Tibial nerve (tissue), 4 donors: Measurements from ENCODE around the gene TCF4. TPM values are rescaled to one million over a fixed set of nuclear protein-coding genes. Genes with fewer than 3 reads are reported as not detected.

Source experiments
- DNase-seq, 2 donors: peaks; one replicate each; pipeline ENCODE4 v3.0.0-alpha.2; 2019; ENCODE audit warnings: low spot score in 2 of 2
- H3K27ac ChIP-seq, 4 donors: fragments of 200-600 bp; sonication (generic) in 3 of 4; one replicate each; pipeline ENCODE4 v1.5.1; 2017 to 2019; ENCODE audit warnings: mild to moderate bottlenecking in 1 of 4
- H3K27me3 ChIP-seq, 2 donors: fragments of 200-600 bp; sonication (generic) in 1 of 2; one replicate each; pipeline versions ENCODE4 v1.5.1 to v1.6.0; 2017 to 2019
- H3K36me3 ChIP-seq, 3 donors: fragments of 200-600 bp; sonication (generic); one replicate each; pipeline ENCODE4 v1.5.1; 2018 to 2019
- H3K4me1 ChIP-seq, 4 donors: fragments of 200-600 bp; sonication (generic) in 3 of 4; one replicate each; pipeline ENCODE4 v1.5.1; 2017 to 2019
- H3K4me3 ChIP-seq, 4 donors: fragments of 200-600 bp; sonication (generic) in 3 of 4; one replicate each; pipeline ENCODE4 v1.5.1; 2017 to 2019; ENCODE audit warnings: mild to moderate bottlenecking in 1 of 4, moderate library complexity in 1 of 4
- H3K9me3 ChIP-seq, 4 donors: fragments of 200-600 bp; sonication (generic) in 3 of 4; one replicate each; pipeline ENCODE4 v1.5.1; 2017 to 2019
- EP300 ChIP-seq, 2 donors: sonication (generic); formaldehyde crosslinking; IDR thresholded peaks; one replicate each; pipeline ENCODE4 v1.6.1; 2017; ENCODE audit warnings: antibody characterized with exemption in 2 of 2, mild to moderate bottlenecking in 1 of 2
- POLR2A ChIP-seq, 2 donors: fragments of 450-650 bp; IDR thresholded peaks; one replicate each; pipeline ENCODE4 v1.6.1; 2017; ENCODE audit warnings: antibody characterized with exemption in 2 of 2, mild to moderate bottlenecking in 2 of 2, moderate library complexity in 2 of 2
- WGBS, 2 donors: methylation state at CpG; one replicate each; pipeline ENCODE4 v1.1.5; 2018; 5-methylcytosine and 5-hydroxymethylcytosine counted together
- total RNA-seq, 4 donors: library from RNA; depleted of rRNA; stranded (reverse); fragments of >200 nt; gene quantifications; one replicate each; pipeline ENCODE4 v1.1.0, GENCODE V29; 2016
- TF ChIP-seq, protein P1 (sequence below), 5 experiments: fragments of 200-600 bp in 3 of 5; fragments of 450-650 bp in 2 of 5; sonication (generic) in 3 of 5; IDR thresholded peaks; one replicate each; pipeline ENCODE4 v1.5.1; 2016 to 2019; ENCODE audit warnings: antibody characterized with exemption in 5 of 5, mild to moderate bottlenecking in 3 of 5, moderate library complexity in 2 of 5

TCF4 gene
- total RNA-seq, 4 donors from 2014 or later = 100 to 157 (median 114) TPM

DNA sequence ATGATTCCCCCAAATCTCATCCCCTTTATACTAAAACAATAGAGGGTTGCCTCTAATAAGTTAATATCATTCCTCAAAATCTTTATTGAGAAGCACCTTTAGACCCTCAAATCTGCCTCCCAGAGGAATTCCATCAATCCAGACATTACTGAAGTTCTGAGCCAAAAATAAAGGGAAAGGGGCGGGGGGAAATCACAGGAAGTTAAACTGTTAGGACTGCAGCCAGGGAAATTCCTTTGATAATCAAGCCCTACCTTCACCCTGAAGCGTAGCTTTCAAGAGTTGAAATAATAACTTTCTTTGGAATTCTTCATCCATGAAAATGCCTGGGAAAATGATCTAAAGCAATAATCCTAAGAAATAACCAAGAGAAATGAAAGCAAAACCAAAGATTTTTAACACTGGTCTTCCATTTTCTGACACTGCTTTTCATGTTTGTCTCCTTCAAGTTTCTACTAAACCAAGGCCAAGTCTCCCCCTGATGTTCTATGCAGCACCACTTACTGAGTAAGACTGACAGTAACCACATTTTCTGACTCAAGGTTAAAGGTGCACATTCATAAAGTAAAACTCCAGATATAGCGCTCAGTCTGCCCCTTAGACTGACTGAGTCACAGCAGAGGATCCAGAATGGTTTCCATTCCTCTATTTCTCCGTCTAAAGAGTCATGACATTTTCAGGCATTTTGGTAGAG lies 78.2 kb downstream of the TCF4 start:
- Histone ChIP-seq H3K4me3 (peak overlapping the region in 2 of 4 donors; percentile 7 to 30), H3K27ac (peak overlapping the region; percentile 58 to 85 (median 76)), H3K4me1 (peaks cover 0 to 5% (median 1%) of the 10 kb centered on the region in 4 donors), H3K27me3 (no peaks in the 10 kb centered on the region), H3K9me3 (no peaks in the 10 kb centered on the region), H3K36me3 (no peaks in the 10 kb centered on the region)
- no peak for TF ChIP-seq POLR2A (IDR thresholded peaks at IDR 0.05)
- TF ChIP-seq EP300 (IDR thresholded peaks at IDR 0.05) = no peak
- TF ChIP-seq, protein P1, sequence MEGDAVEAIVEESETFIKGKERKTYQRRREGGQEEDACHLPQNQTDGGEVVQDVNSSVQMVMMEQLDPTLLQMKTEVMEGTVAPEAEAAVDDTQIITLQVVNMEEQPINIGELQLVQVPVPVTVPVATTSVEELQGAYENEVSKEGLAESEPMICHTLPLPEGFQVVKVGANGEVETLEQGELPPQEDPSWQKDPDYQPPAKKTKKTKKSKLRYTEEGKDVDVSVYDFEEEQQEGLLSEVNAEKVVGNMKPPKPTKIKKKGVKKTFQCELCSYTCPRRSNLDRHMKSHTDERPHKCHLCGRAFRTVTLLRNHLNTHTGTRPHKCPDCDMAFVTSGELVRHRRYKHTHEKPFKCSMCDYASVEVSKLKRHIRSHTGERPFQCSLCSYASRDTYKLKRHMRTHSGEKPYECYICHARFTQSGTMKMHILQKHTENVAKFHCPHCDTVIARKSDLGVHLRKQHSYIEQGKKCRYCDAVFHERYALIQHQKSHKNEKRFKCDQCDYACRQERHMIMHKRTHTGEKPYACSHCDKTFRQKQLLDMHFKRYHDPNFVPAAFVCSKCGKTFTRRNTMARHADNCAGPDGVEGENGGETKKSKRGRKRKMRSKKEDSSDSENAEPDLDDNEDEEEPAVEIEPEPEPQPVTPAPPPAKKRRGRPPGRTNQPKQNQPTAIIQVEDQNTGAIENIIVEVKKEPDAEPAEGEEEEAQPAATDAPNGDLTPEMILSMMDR (IDR thresholded peaks at IDR 0.05) = no peak
- 41 to 52% methylated on average over 4 of the region's 4 CpGs for WGBS, 2 donors
- no peak for DNase-seq

DNA sequence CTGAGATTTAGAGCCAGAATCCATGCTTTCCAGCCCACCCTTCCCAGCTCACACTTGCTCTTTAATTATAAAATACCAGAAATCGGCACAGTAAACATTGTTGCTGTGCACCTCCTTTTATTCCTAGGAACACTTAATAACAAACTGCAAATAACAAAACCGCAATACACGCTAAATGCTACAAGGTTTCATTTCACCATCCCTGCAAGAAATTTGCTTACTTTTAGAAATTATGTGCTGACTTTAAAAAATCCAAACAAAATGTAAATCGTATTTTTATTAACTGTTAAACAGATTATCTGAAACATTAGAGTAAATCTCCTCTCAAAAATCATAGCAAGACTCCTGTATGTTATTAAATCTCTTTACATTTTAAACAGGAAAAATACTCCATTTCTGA lies 79.3 kb downstream of the TCF4 start:
- TF ChIP-seq EP300 (IDR thresholded peaks at IDR 0.05) = no peak
- no peak for TF ChIP-seq POLR2A (IDR thresholded peaks at IDR 0.05)
- TF ChIP-seq, protein P1 (IDR thresholded peaks at IDR 0.05) = no peak
- H3K27ac ChIP-seq = peak overlapping the region in 3 of 4 donors; percentile 3 to 85 (median 80)
- H3K27me3 ChIP-seq = no peaks in the 10 kb centered on the region
- peaks cover 0 to 5% (median 1%) of the 10 kb centered on the region in 4 donors for H3K4me1 ChIP-seq
- no peak overlapping the region for H3K4me3 ChIP-seq
- DNase-seq = no peak
- H3K36me3 ChIP-seq = no peaks in the 10 kb centered on the region
- WGBS, 2 donors = 66 to 69% methylated on average over 4 of the region's 4 CpGs
- H3K9me3 ChIP-seq = no peaks in the 10 kb centered on the region

DNA sequence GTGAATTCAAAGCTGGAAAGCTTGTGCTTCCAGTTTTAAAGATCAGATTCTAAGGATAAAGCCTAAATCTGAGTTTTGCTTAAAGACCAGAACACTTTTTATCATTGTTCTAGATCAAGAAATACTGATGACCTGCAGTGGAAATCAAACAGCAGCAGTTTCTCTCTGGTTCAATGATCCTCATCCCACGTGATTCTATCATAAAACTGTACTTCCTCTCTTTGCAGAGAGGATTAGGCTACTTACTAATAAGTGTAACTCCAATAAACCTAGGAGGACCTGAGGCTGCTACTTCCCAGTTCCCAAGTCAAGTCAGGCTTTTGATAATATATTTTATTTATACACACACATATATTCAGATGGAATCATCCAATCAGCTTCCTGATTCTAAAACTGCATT lies 81.9 kb downstream of the TCF4 start:
- no peak for DNase-seq
- Histone ChIP-seq H3K27me3 (no peaks in the 10 kb centered on the region), H3K36me3 (no peaks in the 10 kb centered on the region), H3K4me1 (peaks cover 0 to 4% (median 1%) of the 10 kb centered on the region in 4 donors), H3K4me3 (no peak overlapping the region), H3K27ac (no peak overlapping the region), H3K9me3 (no peaks in the 10 kb centered on the region)
- TF ChIP-seq EP300 (IDR thresholded peaks at IDR 0.05) = no peak
- TF ChIP-seq, protein P1 (IDR thresholded peaks at IDR 0.05) = no peak
- TF ChIP-seq POLR2A (IDR thresholded peaks at IDR 0.05) = no peak
- WGBS, 2 donors = 47 to 58% methylated on average over 1 of the region's 1 CpG

DNA sequence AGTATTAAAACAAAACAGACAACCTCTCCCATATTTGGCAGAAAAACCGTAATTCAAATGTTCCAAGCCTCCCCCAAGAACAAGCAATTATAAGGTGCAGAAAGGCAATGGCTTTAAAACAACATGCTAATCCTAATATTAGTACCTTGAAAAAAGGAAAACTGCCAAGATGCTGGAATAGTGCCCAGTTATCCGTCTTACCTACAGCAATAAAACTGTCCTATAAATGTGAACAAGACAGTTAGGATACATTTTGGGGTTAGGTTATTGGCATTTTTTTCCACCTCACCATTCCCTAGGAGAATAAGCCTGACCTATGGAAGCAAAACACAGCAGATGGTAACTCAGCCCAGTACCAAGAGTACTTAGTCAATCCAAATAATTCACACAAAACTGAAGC lies 83.2 kb downstream of the TCF4 start:
- Histone ChIP-seq H3K4me3 (no peak overlapping the region), H3K9me3 (no peaks in the 10 kb centered on the region), H3K27me3 (no peaks in the 10 kb centered on the region), H3K4me1 (peaks cover 0 to 4% (median 3%) of the 10 kb centered on the region in 4 donors), H3K36me3 (no peaks in the 10 kb centered on the region), H3K27ac (no peak overlapping the region)
- TF ChIP-seq EP300 (IDR thresholded peaks at IDR 0.05) = no peak
- TF ChIP-seq, protein P1 (IDR thresholded peaks at IDR 0.05) = no peak
- TF ChIP-seq POLR2A (IDR thresholded peaks at IDR 0.05) = no peak
- no peak for DNase-seq
- 75 to 77% methylated on average over 2 of the region's 2 CpGs for WGBS, 2 donors

DNA sequence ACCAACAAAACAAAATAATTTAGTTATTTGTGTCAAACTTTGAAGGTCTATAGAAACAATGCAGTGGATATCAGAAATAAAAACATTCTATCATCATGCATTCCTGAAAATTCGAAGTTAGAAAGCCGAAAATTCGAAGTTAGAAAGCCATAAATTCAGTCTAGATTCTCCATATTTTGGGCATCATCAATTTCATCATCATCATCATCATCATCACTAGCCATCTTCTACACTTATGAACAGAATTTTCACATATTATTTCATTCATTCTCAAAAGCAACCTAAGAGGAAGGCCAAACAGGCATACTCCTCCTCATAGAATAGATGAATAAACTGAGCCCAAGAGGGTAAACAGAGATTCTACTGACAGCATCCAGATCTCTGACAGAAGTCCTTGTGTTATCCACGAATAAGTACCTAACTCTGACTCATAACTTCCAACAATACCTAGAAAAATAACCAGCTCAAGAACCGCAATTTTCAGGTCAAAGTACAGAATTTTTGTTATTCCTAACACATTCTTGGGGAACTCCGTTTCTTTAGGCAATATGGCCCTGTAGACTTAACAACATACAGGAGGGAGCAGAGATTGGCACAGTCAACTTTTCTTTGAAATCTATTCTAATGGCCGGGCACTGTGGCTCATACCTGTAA lies 84.7 kb downstream of the TCF4 start:
- WGBS, 2 donors = 85% methylated on average over 7 of the region's 7 CpGs
- H3K27ac ChIP-seq = no peak overlapping the region
- H3K36me3 ChIP-seq = no peaks in the 10 kb centered on the region
- H3K4me3 ChIP-seq = no peak overlapping the region
- TF ChIP-seq, protein P1 (IDR thresholded peaks at IDR 0.05) = no peak
- TF ChIP-seq EP300 (IDR thresholded peaks at IDR 0.05) (no peak), POLR2A (IDR thresholded peaks at IDR 0.05) (no peak)
- H3K4me1 ChIP-seq = peaks cover 0 to 4% (median 3%) of the 10 kb centered on the region in 4 donors
- no peaks in the 10 kb centered on the region for H3K9me3 ChIP-seq
- no peak for DNase-seq
- H3K27me3 ChIP-seq = no peaks in the 10 kb centered on the region
